ES-I3 (cell line): ENCODE data around the gene TAOK3.
"Not testable (repeated sequence)": the region's sequence is repeated elsewhere in the genome, so short reads cannot be mapped to it uniquely, and the experiment has no call there.

Experiments used
- H3K36me3 ChIP-seq: 2 replicates; pipeline ENCODE4 v1.6.1; 2013; ENCODE audit warnings: mild to moderate bottlenecking, low read length, control low read depth, moderate library complexity; ENCODE audit not compliant: insufficient read depth
- H3K4me1 ChIP-seq: 2 replicates; pipeline ENCODE4 v1.6.1; 2013; ENCODE audit warnings: mild to moderate bottlenecking, control low read depth, low read length; ENCODE audit not compliant: insufficient read depth
- H3K9ac ChIP-seq: 2 replicates; pipeline ENCODE4 v1.6.1; 2013; ENCODE audit warnings: low read depth, mild to moderate bottlenecking, low read length, moderate library complexity
- H3K9me3 ChIP-seq: 2 replicates; pipeline ENCODE4 v1.6.1; 2013; ENCODE audit warnings: mild to moderate bottlenecking, low read length, moderate library complexity; ENCODE audit not compliant: control insufficient read depth, insufficient read depth

Gene TAOK3

DNA sequence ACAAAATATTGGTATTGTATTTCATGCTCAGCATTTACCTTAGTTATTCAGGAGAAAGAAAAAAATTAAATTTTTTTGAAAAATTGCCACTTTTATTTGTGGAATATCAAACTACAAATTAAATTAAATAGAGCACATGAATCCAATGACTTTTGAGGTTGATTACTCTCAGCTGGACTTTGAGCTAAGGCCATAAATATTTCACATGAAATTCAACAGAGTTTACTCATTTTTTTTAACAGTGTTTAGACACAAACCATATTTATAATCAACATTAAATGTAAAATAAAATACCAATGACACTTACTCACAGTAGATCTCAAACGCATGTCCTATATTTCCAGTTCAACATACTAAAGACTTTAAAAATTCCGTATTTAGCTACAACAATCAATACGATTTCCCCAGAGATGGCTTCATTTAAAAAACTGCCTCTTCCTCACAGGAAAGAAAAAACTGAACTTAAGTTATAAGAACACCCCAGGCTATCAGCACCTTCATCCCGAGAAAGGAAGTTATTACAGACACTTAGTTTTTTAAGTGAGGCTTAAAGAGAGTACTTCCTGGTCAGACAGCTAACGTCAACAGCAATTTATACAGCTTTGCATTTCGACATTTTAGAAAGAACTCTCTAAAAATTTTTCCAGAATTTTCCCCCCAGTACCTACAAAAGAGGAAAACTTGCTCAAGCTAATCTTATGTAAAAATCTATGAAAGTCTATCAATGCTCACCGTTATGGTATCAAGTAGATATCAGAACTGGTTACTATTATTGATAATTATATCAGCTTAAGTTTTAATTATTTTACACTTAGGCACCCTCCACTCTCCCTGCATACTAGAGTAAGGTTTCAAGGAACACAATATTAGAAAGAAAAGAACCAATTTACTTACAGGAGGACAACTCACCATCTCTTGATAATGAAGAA, 13.8 kb downstream of the TAOK3 start:
- Histone ChIP-seq H3K9ac (no peak overlapping the region), H3K36me3 (no peaks in the 10 kb centered on the region), H3K4me1 (peaks cover 18% of the 10 kb centered on the region), H3K9me3 (peaks cover 3% of the 10 kb centered on the region)

DNA sequence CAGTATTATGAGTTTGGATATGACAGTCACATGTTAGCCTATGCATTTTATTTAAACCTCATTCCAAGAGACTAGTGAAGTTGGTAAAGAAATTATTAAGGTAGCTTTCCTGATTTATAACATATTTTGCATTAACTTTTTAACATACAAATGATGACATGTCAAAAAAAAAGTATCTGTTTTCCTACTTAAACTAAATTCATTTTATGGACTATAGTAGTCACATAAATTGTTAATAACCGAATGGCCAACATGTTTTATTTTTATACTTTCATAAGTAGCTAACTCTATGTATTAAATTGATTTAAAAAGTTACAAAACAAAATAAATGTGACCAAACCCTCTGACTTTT, 14.7 kb downstream of the TAOK3 start:
- H3K36me3 ChIP-seq = no peaks in the 10 kb centered on the region
- H3K4me1 ChIP-seq = peaks cover 18% of the 10 kb centered on the region
- peaks cover 3% of the 10 kb centered on the region for H3K9me3 ChIP-seq
- H3K9ac ChIP-seq = no peak overlapping the region

DNA sequence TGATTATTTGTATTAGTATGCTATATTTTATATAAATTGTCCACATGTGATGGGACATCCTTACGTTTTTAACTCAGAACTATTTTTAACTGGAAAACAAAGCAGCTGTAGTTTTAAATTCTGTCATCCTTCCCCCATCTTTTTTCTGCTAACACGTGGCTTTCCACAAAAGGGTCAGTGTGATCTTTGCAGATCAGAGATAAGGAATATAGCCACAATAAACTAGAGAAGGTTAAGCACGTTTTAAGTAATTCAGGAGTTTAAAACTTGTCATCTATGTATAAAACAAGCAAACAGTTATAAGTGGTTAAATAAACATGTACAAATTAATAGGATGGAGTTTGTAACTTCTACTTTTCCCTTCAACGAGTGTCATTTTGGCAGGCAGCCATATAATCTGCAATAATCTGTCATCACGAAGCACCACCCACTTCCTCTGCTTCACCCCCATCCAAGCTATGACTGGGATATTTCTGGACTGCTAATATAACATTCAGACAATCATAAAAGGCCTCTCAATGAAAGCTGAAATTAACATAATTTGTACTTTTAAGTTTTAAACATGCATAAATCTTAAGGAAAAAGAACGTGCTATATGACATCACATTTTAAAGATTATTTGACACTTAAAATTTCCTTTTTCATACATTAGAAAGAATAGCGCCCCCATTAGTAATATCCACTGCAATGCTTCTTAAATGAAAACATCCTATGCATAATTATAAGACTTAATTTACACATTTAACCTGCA, 15.3 kb downstream of the TAOK3 start:
- H3K36me3 ChIP-seq = no peaks in the 10 kb centered on the region

DNA sequence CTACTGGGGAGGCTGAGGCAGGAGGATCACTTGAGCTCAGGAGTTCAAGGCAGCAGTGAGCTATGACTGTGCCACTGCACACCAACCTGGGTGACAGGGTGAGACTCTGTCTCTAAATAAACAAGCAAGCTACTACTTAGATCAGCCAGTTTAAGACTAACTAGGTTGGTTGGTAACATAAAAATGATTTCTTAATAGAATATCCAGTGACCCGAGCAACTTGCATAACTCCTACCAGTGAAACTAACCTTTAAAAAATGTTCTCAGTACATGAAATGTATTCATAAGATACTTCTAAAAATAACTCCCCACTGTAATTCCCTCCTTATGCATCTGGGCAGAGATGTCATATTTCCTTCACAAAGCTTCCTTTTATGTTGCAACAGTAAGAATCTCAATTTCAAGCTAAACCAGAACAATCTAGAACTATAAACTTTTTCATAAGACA, 15.9 kb downstream of the TAOK3 start:
- H3K36me3 ChIP-seq = no peaks in the 10 kb centered on the region
- peaks cover 18% of the 10 kb centered on the region for H3K4me1 ChIP-seq
- H3K9ac ChIP-seq = no peak overlapping the region
- peaks cover 3% of the 10 kb centered on the region for H3K9me3 ChIP-seq

More for the DNA sequence above, 15.3 kb downstream of the TAOK3 start:
- Histone ChIP-seq H3K4me1 (peaks cover 18% of the 10 kb centered on the region), H3K9me3 (peaks cover 3% of the 10 kb centered on the region), H3K9ac (no peak overlapping the region)

DNA sequence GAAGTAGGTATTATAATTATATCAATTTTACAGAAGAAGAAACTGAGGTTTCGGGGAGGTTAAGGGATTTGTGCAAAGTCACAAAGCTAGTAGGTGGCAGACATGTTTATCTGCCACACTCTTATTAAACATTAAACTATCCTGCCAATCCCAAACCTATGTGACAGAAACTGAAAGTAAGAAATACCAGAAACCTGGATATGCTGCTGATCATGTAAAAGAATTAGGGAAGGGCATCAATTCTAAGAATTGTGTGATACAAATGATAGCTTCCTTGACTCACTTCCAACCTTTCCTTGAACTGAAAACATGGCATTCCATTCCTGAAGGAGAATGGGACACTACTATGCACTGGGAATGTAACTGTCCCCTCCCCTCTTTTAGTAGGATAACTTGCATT, 16.9 kb downstream of the TAOK3 start:
- peaks cover 15% of the 10 kb centered on the region for H3K4me1 ChIP-seq
- H3K36me3 ChIP-seq = no peaks in the 10 kb centered on the region
- H3K9me3 ChIP-seq = peaks cover 3% of the 10 kb centered on the region
- no peak overlapping the region for H3K9ac ChIP-seq

DNA sequence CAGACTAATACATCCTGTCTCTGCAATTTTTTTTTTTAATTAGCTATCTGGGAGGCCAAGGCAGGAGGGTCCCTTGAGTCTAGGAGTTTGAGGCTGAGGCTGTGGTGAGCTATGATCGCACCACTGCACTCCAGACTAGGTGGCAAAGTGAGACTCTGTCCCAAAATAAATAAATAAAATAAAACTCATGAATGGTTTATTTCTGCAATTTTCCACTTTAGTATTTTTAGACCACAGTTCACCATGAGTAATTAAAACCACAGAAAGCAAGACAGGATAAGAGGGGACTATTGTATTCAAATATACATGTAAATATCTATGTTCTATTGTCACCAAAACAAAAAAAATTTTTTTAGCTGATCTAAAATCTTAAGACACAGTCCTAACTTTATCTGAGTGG, 17.8 kb downstream of the TAOK3 start:
- Histone ChIP-seq H3K9ac (no peak overlapping the region), H3K9me3 (peaks cover 3% of the 10 kb centered on the region), H3K4me1 (peaks cover 12% of the 10 kb centered on the region), H3K36me3 (no peaks in the 10 kb centered on the region)

DNA sequence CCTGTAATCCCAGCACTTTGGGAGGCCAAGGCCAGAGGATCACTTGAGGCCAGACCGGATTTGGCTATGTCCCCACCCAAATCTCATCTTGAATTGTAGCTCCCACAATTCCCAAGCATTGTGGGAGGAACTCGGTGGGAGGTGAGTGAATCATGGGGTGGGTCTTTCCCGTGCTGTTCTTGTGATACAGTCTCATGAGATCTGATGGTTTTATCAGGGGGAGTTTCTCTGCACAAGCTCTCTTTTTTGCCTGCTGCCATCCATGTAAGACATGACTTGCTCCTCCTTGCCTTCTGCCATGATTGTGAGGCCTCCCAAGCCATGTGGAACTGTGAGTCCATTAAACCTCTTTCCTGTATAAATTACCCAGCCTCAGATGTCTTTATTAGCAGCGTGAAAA, 18.2 kb downstream of the TAOK3 start:
- H3K9me3 ChIP-seq, H3K9ac ChIP-seq: not testable (repeated sequence)
- H3K4me1 ChIP-seq = peaks cover 10% of the 10 kb centered on the region

DNA sequence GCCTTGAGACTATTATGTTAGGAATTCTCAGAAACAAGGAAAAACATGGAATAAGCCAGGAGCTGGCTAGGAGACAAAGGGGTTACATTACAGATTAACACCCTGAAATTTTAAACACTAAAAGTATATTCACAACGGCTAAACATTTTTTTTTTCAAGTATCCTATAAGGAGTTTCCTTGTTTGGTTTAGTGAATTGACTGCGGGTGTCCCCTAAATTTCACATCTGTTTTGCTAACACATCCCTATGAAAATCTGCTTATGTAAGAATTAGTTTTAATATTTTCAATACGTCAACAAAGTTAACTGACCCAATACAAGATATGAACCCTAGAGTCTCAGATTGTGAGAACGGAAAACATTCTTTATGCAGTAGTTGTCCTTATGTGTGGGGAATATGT, 19.0 kb downstream of the TAOK3 start:
- Histone ChIP-seq H3K9me3 (peaks cover 3% of the 10 kb centered on the region), H3K36me3 (no peaks in the 10 kb centered on the region), H3K4me1 (peaks cover 2% of the 10 kb centered on the region; the same call in 1 of the 2 replicates), H3K9ac (no peak overlapping the region)

More for the DNA sequence above, 18.2 kb downstream of the TAOK3 start:
- not testable (repeated sequence) for H3K36me3 ChIP-seq

DNA sequence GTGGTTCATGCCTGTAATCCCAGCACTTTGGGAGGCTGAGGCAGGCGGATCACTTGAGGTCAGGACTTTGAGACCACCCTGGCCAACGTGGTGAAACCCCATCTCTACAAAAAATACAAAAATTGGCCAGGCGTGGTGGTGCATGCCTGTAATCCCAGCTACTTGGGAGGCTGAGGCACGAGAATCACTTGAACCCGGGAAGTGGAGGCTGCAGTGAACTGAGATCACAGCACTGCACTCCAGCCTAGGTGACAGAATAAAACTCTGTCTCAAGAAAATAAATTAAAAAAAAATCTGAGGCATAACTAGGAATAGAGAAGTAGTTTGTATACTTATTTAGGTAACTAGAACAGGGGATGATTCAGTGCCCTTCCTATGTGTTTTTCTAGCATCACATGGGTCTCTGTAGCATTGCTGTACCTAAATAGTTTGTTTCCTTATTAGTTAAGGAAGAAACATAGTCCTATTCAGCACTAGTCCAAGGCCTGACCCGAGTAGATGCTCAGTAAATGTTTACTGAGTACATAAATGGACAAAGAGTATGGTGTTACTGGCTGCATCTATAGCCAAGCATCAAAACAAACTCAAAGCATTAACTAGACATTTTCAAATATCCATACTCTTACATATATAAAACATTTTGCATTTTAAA, 21.7 kb downstream of the TAOK3 start:
- H3K9me3 ChIP-seq = peaks cover 3% of the 10 kb centered on the region
- no peaks in the 10 kb centered on the region for H3K36me3 ChIP-seq
- H3K4me1 ChIP-seq = no peaks in the 10 kb centered on the region
- no peak overlapping the region for H3K9ac ChIP-seq

DNA sequence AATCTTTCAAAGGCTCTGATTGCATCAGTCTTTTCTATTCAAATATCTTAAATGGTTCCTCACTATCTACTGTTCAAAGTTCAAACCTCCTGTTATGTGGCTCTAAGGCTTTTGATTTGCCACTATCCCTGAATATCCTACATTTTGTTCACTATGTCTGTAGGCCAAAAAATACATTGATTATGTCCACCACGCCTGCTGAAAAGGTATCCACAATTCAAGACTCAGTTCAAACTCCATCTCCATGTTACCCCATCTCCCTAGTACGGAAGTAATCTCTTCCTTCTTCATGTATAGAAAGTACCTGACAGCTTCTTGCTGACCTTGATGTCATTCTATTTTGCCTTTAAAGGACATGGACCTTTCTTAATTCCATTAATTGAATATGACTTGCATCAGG, 24.8 kb downstream of the TAOK3 start:
- Histone ChIP-seq H3K9ac (no peak overlapping the region), H3K36me3 (no peaks in the 10 kb centered on the region), H3K9me3 (no peaks in the 10 kb centered on the region), H3K4me1 (peaks cover 10% of the 10 kb centered on the region; the same call in 1 of the 2 replicates)

DNA sequence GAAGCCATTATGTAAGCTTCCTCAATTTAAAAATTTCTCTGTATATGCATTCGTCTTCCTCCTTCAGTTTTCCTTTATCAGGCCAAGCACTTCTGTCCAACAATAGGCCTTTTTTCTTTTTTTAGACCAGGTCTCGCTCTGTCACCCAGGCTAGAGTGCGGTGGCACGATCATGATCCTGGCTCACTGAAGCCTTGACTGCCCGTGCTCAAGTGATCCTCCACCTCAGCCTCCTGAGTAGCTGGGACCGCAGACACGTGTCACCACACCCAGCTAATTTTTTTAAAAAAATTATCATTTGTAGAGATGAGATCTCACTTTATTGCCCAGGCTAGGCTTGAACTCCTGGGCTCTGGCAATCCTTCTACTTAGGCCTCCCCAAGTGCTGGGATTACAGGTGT, 25.8 kb downstream of the TAOK3 start:
- H3K9ac ChIP-seq = no peak overlapping the region
- 0 out of 2 replicates have a peak, but pooled peaks cover 3% of the 10 kb centered on the region for H3K36me3 ChIP-seq
- peaks cover 10% of the 10 kb centered on the region; the same call in 1 of the 2 replicates for H3K4me1 ChIP-seq
- no peaks in the 10 kb centered on the region for H3K9me3 ChIP-seq

DNA sequence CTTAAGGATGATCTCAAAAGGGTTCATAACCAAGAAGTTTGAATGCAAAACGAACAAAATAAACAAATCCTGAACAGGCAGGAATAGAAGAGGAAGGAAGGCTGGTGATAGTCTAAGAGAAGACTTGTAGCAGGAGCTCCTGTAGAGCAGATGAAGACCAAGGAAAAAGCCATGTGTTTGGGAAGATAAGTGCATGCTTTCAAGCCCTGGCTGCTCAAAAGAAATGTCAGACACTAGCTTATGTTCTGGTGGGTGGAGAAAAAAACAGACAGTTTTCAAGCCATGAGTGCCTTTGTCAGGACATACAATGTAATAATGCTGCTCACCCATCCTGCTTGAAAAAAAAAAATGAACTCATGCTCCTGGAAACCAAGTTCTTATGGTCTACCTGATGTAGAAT, 27.4 kb downstream of the TAOK3 start:
- Histone ChIP-seq H3K36me3 (0 out of 2 replicates have a peak, but pooled peaks cover 4% of the 10 kb centered on the region), H3K9me3 (no peaks in the 10 kb centered on the region), H3K4me1 (peaks cover 10% of the 10 kb centered on the region; the same call in 1 of the 2 replicates), H3K9ac (no peak overlapping the region)

DNA sequence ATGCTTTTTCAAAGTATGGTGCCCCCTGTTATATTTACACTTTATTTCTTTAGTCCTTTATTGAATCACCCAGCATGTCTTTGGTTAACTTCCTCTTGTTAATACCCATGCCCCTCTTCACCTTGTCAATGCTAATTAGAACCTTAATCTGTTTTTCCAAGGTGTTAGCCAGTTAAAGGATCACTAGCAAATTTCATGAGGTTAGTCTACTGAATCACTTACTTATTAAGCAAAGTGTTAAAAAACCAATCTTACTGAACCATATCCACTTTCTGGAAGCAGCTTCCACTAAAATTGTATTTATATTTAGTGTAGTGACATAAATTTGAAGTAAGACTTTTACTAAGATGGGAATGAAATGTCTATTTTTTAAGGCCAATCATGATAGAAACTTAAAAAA, 27.9 kb downstream of the TAOK3 start:
- 0 out of 2 replicates have a peak, but pooled peaks cover 4% of the 10 kb centered on the region for H3K36me3 ChIP-seq
- H3K9me3 ChIP-seq = no peaks in the 10 kb centered on the region
- peaks cover 10% of the 10 kb centered on the region; the same call in 1 of the 2 replicates for H3K4me1 ChIP-seq
- no peak overlapping the region for H3K9ac ChIP-seq

DNA sequence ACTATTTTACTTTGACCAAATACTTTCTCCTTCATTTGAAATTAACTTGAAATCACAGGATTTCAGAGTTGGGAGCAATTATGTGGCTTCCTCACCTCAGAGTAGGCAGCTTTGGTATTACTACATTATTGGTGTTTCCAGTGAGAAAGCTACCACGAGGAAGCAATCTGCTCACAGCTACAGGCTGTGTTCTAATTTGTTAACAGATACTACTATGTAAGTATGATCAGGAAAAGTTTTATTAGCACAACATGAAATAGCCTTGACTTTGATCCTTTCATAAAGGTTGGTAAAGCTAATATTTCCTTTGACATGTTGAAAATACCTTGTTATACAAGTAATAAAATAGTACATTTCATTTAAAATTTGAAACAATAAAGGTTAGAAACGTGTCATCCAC, 30.6 kb downstream of the TAOK3 start:
- H3K9ac ChIP-seq = no peak overlapping the region
- H3K4me1 ChIP-seq = peaks cover 10% of the 10 kb centered on the region; the same call in 1 of the 2 replicates
- no peaks in the 10 kb centered on the region for H3K9me3 ChIP-seq
- 0 out of 2 replicates have a peak, but pooled peaks cover 4% of the 10 kb centered on the region for H3K36me3 ChIP-seq
